SHP77 (cell line): ENCODE measurements around the gene BTN1A1.
A peak's percentile ranks its signal among the peaks of the same experiment; 100 is the strongest.
"Not testable (repeated sequence)": the region's sequence is repeated elsewhere in the genome, so short reads cannot be mapped to it uniquely, and the experiment has no call there.

ENCODE experiments used
- DNase-seq, 2 experiments: peaks; one replicate each; lab custom pipeline; 2025; lab: John Stamatoyannopoulos, UW

The BTN1A1 gene

DNA sequence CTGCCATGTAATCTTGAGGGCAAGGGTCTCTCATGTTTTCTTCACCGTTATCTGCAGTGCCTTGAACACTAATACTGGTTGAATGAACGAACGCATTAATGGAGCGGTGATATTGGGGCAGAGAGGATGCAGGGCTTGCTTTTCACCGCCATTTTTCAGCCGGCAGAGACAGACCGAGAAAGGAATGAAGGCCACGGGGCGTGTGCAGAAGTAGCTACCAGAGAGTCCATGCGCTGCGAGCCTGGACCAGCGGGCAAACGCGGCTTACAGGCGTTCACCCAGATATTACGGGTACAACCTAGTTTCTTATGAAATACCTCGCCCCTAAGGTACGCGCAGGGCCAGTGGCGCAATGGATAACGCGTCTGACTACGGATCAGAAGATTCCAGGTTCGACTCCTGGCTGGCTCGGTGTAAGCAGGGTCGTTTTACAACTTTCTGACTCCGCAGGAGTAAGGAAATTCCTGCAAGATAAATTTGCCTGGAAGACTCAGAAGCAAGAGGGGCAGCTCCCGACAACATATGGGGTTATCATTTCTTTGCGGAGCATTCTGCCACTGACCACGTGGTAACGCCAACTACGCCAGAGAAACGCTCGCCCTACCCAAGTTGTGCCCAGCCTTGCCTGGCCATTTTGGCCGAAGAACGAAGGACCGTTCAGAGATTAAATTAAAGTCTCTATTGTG is 37.2 kb downstream of the BTN1A1 start:
- DNase-seq: peak; percentile 89 to 95

DNA sequence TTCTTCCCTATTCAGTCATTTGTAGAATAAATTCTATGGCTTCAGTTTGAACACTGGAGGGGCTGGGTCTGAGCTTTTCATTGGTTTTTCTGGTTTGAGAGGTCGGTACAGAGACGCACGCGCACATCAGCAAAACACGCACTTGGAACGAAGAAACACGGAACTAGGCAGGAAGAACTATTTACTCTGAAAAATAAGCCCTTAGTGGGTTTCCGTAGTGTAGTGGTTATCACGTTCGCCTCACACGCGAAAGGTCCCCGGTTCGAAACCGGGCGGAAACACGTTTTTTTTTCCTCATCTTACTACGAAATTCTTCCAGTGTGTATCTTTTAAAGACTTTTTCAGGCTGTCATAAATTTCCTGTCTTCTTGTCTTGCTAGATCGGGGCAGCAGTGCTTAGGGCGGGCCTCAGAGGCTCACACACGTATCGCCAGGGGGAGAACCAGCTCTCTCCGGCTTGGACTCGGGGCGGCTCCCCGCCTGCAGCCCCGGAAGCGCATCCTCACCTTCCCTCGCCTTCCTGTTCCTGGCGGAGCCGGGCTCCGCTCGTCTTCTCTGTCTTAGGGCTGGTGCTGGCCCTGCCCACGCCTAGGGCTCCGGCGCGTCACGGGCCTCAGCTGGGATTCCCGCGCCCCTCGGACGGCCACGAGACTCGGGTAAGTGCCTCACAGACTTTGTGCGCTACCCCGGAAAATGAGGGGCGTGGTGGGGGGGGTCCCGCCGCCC is 37.9 kb downstream of the BTN1A1 start, which contains the start of gene HMGN4:
Gene HMGN4, plus strand, starts transcription at position 521 of the 726 bp plus-strand sequence. CDS start 6,841 bp downstream, outside the sequence.
- DNase-seq: peak; percentile 83 to 89

DNA sequence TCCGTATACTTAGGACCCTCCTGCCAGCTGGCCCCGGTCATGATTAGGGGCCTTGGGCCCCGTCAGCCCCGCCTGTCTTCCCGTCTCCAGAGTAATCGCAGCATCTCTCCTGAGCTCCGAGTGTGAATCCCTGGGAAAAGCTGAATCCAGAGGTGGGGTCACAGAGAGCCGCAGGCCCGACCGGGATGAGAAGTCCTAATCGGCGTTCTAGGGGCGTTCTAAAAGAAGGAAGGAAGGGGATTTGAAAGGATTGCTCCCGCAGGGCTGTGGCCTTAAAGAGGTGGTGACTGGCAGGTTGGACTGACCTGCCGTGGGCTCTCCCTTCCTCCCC is 38.4 kb downstream of the BTN1A1 start:
- DNase-seq: no peak

DNA sequence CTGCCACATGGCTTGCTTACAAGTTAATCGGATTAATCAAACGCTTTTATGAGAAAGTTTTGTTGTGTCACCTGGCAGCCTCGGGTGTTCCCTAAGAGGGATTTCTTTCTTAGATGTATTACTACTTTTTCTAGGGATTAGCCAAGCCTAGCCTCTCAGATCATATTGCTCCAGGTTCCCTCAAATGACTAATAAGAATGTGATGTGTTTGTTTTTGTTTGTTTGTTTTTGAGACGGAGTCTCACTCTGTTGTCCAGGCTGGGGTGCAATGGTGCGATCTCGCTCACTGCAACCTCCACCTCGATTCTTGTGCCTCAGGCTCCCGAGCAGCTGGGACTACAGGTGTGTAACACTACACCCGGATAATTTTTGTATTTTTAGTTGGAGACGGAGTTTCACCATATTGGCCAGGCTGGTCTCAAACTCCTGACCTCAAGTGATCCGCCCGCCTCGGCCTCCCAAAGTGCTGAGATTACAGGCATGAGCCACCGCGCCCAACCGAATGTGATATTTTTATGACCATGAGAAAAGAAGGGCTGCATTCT is 39.0 kb downstream of the BTN1A1 start:
- no peak for DNase-seq

DNA sequence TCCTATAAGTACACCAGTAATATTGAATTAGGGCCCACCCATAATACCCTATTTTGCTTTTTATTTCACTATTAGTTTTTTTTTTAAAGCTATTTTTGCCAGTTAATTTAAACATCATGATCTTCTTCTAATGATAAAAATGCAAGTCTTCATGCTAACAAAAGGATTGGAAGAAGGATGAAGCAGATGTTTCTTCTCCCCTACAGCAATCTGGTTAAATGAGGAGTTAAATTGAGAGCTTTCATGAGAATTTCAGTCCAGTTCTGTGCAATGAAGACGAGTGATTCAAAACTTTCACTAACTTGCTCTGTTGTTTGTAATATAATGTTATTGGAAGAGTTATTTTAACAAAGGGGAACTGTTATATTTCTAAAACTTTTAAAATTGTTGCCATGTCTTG is 41.5 kb downstream of the BTN1A1 start:
- no peak for DNase-seq

DNA sequence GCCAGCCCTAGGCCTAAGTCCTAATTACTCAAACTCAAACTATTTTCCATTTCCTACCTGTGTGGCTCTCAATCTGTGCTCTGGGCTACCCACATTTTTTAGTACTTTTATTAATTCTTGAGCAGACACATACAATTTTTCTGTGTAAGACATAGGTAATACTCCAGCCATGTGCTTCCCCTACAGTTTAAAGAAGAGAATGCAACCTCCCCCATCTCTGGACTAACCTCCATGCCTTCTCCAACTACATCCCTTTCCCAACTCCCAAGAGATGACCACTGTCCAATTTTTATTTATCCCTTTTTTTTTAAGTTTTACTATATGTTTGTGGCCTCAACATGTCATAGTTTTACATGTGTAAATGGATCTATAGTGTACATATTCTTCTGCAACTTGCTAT is 43.9 kb downstream of the BTN1A1 start:
- no peak for DNase-seq

DNA sequence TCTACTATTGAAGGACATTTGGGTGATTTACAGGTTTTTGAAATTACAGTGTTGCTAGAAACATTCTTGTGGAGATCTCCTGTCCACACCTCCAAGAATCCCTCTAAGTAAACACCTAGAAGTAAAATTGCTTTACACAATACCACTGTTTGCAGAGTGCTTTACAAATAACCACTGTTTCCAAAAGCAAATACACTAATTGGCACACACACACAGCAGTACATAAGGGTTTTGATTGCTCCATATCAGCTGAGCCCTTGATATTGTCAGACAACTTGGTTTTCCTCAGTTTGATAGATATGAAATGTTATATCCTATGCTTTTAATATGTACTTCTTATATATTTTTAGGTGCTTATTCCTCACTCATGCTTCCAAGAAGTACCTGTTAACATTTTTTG is 44.4 kb downstream of the BTN1A1 start:
- no peak for DNase-seq

DNA sequence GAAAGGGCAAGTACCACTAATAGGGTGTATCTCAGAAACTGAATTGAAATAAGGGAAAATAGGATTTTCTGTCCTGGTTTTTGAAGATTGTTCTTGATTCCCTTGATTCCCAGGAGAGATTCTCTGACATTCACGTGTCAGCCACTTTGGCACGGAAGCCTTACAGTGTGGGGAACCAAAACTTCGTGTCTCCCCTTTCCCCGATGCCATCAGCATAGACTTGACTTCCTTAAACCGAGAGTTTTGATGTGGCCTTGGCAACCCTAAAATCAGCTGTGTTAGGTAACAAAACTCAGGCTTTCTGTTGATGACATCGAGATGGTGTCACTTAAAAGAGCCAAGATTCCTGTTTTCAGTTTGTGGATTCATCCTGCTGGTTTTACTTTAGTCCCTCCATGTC is 45.5 kb downstream of the BTN1A1 start:
- DNase-seq: no peak

DNA sequence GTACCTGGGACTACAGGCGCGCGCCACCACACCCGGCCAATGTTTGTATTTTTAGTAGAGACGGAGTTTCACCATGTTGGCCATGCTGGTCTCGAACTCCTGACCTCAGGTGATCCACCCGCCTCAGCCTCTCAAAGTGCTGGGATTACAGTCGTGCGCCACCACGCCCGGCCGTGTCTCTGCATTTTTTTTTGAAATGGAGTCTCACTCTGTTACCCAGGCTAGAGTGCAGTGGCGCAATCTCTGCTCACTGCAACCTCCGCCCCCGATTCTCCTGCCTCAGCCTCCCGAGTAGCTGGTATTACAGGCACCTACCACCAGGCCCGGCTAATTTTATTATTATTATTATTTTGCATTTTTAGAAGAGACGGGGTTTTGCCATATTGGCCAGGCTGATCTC is 47.3 kb downstream of the BTN1A1 start:
- not testable (repeated sequence) for DNase-seq

DNA sequence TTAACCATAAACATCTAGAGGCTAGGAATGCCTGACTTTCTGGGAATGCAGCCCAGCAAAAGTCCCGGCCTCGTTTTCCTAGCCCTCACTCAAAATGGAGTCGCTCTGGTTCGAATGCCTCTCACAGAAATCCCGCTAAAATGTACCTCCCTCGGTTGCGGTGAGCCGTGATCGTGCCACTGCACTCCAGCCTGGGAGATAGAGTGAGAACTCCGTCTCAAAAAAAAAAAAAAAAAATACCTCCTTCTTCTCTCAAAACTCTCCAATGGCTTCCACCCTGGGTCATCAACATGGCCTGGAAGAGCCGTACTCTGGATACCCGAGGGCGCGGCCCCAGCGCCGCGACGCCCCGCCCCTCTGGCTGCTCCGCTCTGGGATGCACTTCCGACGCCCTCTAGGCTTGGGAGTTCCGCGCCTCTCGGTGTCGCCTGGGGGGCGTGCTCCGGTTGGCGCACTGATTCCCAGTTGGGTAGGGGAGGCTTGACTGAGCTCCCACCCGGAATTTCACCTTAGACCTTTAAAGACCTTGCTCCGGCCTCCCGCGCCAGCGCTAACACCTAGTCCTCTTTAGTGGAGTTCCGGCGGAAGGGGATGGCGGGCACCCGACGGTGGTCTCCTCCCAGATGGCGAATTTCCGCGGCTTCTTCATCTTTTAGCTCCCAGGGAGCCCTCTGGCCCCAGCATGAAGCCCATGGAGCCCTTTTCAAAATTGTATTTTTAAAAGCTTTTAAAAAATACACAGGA is 50.3 kb downstream of the BTN1A1 start:
- DNase-seq: no peak

DNA sequence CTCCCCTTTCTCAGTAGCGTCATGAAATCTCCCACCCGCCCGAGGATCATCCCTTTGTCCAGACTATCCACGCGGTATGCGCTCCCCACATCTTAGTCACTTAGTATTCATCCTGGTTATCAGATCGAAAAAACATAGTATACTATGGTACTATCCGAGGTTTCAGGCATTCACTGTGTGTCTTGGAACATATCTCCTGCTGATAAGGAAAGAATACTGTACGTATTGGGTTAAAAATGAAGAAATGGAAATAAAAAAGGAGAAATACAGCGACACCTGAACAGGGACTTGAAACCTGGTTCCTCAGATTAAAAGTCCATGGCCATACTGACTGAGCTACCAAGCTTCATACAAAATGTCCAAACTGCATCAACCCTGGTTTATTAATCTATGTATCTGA is 52.1 kb downstream of the BTN1A1 start:
- DNase-seq: no peak

DNA sequence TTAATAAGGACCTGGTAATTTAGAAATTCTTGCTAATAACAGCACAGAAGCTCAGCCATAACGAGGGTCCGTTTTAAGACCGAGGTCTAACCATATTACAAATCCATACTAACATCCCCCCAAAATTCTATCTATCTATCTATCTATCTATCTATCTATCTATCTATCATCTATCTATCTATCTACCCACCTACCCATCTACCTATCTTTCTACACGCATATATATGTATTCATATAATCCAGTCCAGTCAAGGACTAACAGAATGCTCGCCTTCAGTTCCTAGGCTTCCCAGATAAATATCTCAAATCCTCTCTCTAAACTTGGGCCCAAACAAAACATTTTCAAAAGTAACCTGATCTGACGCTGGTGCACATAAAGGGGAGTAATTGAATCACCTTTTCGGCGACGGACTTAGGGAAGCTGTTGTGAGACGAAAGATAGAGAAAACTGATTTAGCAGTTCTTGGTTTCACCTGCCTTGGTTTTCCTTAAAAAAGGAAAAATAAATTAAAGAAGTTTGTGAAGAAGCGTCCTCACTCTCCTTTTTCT is 52.6 kb downstream of the BTN1A1 start:
- no peak for DNase-seq

DNA sequence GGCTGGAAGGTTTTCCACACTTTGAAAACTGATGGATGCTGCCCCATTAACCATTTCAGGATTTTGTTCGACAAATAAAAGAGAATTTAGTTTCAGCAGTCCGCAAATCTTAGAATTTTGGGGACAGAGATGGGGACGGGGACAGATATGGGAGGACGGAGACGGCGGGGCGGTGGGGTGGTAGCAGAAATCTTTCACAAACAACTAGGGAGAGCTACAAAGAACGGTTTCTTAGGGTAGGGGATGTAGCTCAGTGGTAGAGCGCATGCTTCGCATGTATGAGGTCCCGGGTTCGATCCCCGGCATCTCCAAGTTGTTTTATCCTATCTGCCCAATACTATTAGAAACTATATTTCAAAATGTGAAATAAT is 53.1 kb downstream of the BTN1A1 start:
- DNase-seq: peak; percentile 68 to 70

DNA sequence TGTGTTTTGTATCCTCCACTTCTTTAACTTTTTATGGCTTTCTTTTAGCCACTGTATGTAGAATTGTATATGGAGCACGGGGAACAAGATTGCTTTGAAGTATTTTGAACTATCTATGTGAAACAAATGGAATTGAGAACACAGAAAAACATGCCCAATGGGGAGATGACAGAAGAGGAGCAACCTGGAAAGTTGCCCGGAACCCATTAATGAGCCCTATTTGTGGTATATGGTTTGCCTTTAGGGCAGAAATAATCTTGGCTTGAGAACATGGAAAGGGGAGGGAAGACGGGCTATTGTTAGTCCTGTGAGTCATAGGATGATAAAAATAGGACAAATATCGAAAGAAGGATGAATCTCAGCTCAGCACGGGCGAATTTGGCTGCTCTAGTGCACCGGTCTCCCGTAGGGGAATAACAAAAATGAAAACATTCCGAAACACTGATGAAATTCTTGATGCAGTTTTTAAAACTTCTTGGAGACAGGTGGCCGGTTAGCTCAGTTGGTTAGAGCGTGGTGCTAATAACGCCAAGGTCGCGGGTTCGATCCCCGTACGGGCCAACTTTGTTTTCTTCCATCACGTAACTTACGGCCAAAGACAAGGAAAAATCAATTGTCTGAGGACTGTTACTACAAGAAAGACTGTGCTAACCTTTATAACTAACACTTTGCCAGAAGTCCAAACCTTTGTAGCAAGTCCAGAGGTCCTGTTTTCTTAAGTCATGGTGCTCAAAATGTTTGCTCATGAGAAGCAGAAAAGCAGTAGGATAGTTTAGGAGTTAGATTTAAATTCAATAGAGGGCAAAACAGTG is 53.7 kb downstream of the BTN1A1 start:
- DNase-seq: peak; percentile 69 to 73

DNA sequence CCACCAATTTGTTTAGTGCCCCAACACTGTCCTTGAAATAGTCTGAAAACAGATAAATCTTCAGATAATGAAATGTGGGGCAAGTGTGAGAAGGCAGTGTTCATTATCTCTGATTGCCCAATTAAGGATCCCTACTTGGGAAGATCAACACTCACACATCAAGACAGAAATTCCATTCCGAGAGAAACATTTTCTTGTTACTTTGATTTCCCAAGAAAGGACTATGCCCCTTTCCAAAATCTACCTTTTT is 54.3 kb downstream of the BTN1A1 start:
- no peak for DNase-seq

DNA sequence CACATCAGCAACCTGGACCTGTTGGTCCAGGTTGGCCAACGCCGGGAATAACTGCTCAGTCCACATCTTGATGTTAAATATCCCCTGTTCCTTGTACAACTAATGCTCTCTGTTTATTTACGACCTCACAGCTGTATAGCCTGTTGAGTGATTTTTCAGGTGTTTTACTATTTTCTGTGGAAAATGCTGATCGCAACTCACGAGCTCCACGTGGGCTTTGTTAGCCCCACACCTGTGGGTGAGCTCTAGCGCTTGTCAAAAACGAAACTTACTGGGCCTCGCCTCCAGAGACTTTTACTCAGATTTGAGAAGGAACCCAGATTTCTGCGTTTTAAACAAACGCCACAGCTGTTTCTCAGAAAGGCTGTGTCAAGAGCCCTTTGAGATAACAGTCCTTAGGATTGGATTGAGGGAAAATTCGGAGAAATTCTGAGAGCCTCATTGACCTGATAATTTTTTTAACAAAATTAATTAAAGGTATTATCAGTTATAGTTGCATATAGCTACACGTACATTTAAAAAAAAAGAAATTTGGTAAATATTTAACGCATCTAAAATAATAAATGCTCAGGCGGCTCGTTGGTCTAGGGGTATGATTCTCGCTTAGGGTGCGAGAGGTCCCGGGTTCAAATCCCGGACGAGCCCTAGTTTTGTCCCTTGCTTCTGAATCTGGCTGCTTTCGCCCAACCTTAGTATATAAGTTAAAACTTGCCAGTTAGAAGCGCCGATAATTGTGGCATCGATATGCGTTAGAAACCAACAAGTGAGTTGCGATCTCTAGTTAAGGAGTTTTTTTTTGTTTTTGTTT is 54.8 kb downstream of the BTN1A1 start:
- DNase-seq: peak; percentile 22 to 54

DNA sequence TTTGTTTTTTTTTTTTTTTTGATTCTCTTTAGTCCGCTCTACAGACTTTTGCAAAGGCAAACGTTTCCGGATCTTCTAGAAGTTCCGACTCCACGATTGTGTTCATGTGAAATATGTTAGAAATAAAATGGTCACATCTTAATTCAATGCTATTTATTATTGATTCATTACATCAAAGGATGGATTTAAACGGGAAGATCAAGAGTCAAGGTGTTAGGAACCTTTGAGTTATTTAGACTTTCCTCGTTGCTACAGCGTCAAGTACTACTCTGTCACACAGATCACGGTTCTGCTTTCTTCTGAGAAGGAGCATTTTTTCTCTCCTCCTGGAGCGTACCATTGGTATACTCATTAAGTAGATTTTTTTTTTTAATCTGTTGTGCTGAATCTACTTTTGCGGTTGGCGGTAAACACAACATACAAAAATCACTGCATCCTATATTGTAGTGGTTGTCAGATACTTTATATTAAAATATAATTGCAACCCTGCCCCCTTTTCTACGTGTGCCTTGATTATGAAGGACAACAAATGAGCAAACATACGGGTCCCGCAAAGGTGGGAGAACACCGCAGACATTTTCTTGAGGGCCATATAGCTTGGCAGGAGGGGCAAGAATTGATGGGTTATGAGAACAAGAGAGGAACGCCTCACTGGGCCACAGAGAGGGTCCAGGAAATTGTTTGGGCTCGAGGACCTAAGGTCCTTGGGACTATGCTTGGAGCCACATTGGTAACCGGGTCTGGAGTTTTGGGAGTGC is 55.6 kb downstream of the BTN1A1 start:
- peak; percentile 57 to 65 for DNase-seq

DNA sequence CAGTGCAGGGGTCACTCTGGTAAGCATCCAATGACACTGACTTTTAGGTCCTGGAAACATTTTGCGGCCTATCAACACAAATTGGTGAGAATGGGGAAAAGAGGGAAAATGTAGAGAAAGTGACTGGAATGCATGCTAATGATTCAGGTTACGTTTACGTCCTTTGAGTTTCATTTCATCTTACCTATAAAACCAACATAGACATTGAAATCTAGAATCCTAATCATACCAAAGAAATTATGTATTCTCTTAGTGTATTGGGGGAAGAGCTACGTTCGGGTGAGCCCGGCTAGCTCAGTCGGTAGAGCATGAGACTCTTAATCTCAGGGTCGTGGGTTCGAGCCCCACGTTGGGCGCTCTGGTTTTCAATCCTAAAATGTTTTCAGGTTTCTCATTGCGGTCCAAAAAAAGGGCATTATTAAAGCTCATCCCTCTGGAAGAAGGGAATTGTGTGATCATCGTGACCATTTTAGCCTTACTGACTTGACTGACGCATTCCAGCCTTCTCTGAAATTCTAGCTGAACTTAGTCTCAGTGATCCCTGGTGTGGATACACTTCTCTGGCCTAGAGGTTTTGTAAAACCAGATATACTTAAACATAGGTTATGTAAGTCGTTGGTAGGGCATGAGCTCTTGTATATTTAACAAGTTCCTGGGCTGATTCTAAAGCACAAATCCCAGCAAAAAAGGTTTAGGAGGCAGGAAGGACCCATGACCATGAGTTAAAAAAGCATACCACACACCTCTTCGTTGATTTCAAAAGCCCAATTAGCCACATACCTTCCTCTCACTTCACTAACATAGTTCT is 56.4 kb downstream of the BTN1A1 start:
- DNase-seq: peak; percentile 71 to 80
